ENCODE data around the gene ROBO1.
"Not testable (repeated sequence)": the region's sequence is repeated elsewhere in the genome, so short reads cannot be mapped to it uniquely, and the experiment has no call there.

ROBO1 gene

GRCh38 chr3:78900426-78900825 is 867.4 kb downstream of the ROBO1 start:
- H3K27me3 Mint-ChIP-seq (ENCODE audit: low read depth), result no peaks in the 10 kb centered on the region
- H3K4me1 Mint-ChIP-seq (ENCODE audit: low read depth), result no peaks in the 10 kb centered on the region
- H3K27ac Mint-ChIP-seq, result no peak overlapping the region
- no peaks in the 10 kb centered on the region for H3K36me3 Mint-ChIP-seq (ENCODE audit: low read depth)
- H3K4me3 Mint-ChIP-seq, result no peak overlapping the region
- H3K9me3 Mint-ChIP-seq, result no peaks in the 10 kb centered on the region

- H3K36me3 Mint-ChIP-seq (ENCODE audit: low read depth), result no peaks in the 10 kb centered on the region
- H3K9me3 Mint-ChIP-seq, result peaks cover 10% of the 10 kb centered on the region
- no peak overlapping the region for H3K27ac Mint-ChIP-seq
Observed at GRCh38 chr3:78895528-78895927, 872.3 kb downstream of the ROBO1 start.

DNA sequence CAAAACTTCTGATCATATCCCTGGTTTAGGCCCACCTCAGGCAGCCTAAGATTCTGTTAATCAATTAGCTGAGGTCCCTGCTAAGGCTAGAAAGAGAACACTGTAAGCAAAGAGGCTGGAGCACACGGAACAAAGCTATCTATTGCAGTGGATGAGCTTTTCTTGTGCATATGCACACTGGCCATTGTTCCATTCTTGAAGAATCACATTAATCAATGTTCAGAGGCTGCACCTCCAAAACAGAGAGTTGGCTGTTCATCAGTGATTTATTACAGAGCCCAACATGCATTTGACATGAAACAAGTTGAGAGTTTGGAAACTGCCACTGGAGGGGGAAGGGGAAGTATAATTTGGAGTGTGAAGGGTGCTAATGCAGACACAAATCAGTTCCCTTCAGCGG is 873.0 kb downstream of the ROBO1 start:
- Mint-ChIP-seq H3K4me1 (ENCODE audit: low read depth) (no peaks in the 10 kb centered on the region), H3K27ac (no peak overlapping the region), H3K9me3 (peaks cover 12% of the 10 kb centered on the region), H3K36me3 (ENCODE audit: low read depth) (no peaks in the 10 kb centered on the region), H3K27me3 (ENCODE audit: low read depth) (no peaks in the 10 kb centered on the region), H3K4me3 (no peak overlapping the region)

More at GRCh38 chr3:78895528-78895927, 872.3 kb downstream of the ROBO1 start:
- no peaks in the 10 kb centered on the region for H3K27me3 Mint-ChIP-seq (ENCODE audit: low read depth)
- no peaks in the 10 kb centered on the region for H3K4me1 Mint-ChIP-seq (ENCODE audit: low read depth)
- no peak overlapping the region for H3K4me3 Mint-ChIP-seq

DNA sequence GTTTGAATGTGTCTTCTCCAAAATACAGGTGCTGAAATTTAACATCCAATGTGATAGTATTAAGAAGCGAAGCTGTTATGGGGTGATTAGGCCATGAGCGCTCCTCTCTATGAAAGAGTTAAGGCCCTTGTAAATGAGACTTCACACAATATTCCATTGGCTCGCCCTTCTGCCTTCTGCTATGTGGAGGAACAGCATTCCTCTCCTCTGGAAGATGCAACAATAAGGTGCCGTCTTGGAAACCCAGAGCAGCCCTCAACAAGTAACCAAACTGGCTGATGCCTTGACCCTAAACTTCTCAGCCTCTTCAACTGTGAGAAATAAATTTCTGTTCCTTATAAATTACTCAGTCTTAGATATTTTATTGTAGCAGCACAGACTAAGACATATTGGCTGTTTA is 874.6 kb downstream of the ROBO1 start:
- H3K9me3 Mint-ChIP-seq, result peaks cover 13% of the 10 kb centered on the region
- H3K27ac Mint-ChIP-seq, result no peak overlapping the region
- no peaks in the 10 kb centered on the region for H3K4me1 Mint-ChIP-seq (ENCODE audit: low read depth)
- no peaks in the 10 kb centered on the region for H3K27me3 Mint-ChIP-seq (ENCODE audit: low read depth)
- H3K36me3 Mint-ChIP-seq (ENCODE audit: low read depth), result no peaks in the 10 kb centered on the region
- H3K4me3 Mint-ChIP-seq, result no peak overlapping the region

DNA sequence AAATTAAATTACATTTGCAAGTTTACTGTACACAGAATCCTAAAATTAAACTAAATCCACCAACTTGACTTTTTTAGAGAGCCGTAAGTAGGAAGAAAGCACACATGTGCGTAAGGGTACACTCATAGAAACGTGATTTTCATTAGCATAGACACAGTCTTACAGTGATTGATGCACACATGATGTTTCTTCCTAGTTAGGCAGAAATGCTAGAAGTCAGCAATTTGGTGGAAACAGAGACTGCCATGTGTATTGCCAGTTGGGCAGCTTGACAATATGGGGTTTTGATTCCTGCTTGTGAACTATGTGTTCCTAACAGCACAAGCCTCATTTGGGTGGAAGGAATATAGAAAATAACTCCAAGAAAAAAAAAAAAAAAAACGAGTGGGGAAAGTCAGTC is 878.5 kb downstream of the ROBO1 start:
- H3K27ac Mint-ChIP-seq, result no peak overlapping the region
- peaks cover 13% of the 10 kb centered on the region for H3K9me3 Mint-ChIP-seq
- no peaks in the 10 kb centered on the region for H3K27me3 Mint-ChIP-seq (ENCODE audit: low read depth)
- H3K4me3 Mint-ChIP-seq, result no peak overlapping the region
- H3K4me1 Mint-ChIP-seq (ENCODE audit: low read depth), result no peaks in the 10 kb centered on the region
- no peaks in the 10 kb centered on the region for H3K36me3 Mint-ChIP-seq (ENCODE audit: low read depth)

- no peaks in the 10 kb centered on the region for H3K4me1 Mint-ChIP-seq (ENCODE audit: low read depth)
- no peaks in the 10 kb centered on the region for H3K36me3 Mint-ChIP-seq (ENCODE audit: low read depth)
- H3K9me3 Mint-ChIP-seq, result peaks cover 13% of the 10 kb centered on the region
- H3K4me3 Mint-ChIP-seq, result no peak overlapping the region
- no peak overlapping the region for H3K27ac Mint-ChIP-seq
- no peaks in the 10 kb centered on the region for H3K27me3 Mint-ChIP-seq (ENCODE audit: low read depth)
Observed at GRCh38 chr3:78888635-78889034, 879.2 kb downstream of the ROBO1 start.

GRCh38 chr3:78887547-78888011 is 880.2 kb downstream of the ROBO1 start:
- Mint-ChIP-seq H3K4me1 (ENCODE audit: low read depth) (no peaks in the 10 kb centered on the region), H3K27me3 (ENCODE audit: low read depth) (no peaks in the 10 kb centered on the region), H3K9me3 (peaks cover 7% of the 10 kb centered on the region), H3K27ac (no peak overlapping the region), H3K36me3 (ENCODE audit: low read depth) (no peaks in the 10 kb centered on the region), H3K4me3 (no peak overlapping the region)

- H3K4me3 Mint-ChIP-seq, result no peak overlapping the region
- no peaks in the 10 kb centered on the region for H3K36me3 Mint-ChIP-seq (ENCODE audit: low read depth)
Observed at GRCh38 chr3:78887029-78887428, 880.8 kb downstream of the ROBO1 start.

GRCh38 chr3:78884567-78884966 is 883.2 kb downstream of the ROBO1 start:
- H3K27me3 Mint-ChIP-seq (ENCODE audit: low read depth); H3K4me1 Mint-ChIP-seq (ENCODE audit: low read depth); H3K4me3 Mint-ChIP-seq; H3K36me3 Mint-ChIP-seq (ENCODE audit: low read depth); H3K9me3 Mint-ChIP-seq; H3K27ac Mint-ChIP-seq: not testable (repeated sequence)

More at GRCh38 chr3:78887029-78887428, 880.8 kb downstream of the ROBO1 start:
- Mint-ChIP-seq H3K27ac (no peak overlapping the region), H3K27me3 (ENCODE audit: low read depth) (no peaks in the 10 kb centered on the region), H3K4me1 (ENCODE audit: low read depth) (no peaks in the 10 kb centered on the region), H3K9me3 (peaks cover 7% of the 10 kb centered on the region)

DNA sequence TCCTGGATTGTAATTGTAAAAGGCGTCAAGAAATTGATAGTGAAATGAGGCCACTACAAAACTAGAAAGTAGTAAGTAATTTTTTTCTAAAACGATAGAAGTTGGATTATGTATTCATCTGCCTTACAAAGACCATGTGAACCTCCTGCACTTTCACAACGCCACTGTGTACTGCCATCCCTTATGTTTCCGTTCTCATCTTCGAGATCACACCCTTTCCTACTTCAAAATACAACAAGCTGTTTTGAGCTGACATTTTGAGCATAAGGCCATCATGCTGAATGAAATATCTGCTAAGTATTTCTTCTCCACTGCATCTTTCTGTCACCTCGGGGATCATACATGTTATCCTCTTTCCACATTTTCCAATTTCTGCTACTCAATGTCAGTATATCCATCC is 885.5 kb downstream of the ROBO1 start:
- Mint-ChIP-seq H3K27ac (no peak overlapping the region), H3K27me3 (ENCODE audit: low read depth) (no peaks in the 10 kb centered on the region), H3K36me3 (ENCODE audit: low read depth) (no peaks in the 10 kb centered on the region), H3K4me1 (ENCODE audit: low read depth) (no peaks in the 10 kb centered on the region), H3K9me3 (no peaks in the 10 kb centered on the region), H3K4me3 (no peak overlapping the region)

DNA sequence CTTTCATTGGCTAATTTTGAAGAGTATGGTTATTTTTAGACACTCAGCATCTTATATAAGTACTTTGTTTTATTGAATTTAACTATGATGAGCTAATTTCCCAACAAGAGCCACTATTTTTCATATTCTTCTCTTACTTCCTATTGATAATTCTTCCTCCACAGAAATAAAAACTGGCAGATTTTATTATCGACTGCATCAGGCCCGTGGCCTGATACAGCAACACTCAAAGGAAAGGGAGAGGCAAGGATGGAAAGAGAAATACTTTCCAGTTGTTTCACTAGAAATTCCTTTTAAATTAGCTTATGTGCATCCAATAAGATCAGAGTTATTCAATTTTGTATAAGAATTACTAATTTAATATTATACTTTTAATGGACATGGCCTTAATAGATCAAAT is 886.3 kb downstream of the ROBO1 start:
- Mint-ChIP-seq H3K27me3 (ENCODE audit: low read depth) (no peaks in the 10 kb centered on the region), H3K27ac (no peak overlapping the region), H3K36me3 (ENCODE audit: low read depth) (no peaks in the 10 kb centered on the region), H3K4me3 (no peak overlapping the region), H3K9me3 (no peaks in the 10 kb centered on the region), H3K4me1 (ENCODE audit: low read depth) (no peaks in the 10 kb centered on the region)

DNA sequence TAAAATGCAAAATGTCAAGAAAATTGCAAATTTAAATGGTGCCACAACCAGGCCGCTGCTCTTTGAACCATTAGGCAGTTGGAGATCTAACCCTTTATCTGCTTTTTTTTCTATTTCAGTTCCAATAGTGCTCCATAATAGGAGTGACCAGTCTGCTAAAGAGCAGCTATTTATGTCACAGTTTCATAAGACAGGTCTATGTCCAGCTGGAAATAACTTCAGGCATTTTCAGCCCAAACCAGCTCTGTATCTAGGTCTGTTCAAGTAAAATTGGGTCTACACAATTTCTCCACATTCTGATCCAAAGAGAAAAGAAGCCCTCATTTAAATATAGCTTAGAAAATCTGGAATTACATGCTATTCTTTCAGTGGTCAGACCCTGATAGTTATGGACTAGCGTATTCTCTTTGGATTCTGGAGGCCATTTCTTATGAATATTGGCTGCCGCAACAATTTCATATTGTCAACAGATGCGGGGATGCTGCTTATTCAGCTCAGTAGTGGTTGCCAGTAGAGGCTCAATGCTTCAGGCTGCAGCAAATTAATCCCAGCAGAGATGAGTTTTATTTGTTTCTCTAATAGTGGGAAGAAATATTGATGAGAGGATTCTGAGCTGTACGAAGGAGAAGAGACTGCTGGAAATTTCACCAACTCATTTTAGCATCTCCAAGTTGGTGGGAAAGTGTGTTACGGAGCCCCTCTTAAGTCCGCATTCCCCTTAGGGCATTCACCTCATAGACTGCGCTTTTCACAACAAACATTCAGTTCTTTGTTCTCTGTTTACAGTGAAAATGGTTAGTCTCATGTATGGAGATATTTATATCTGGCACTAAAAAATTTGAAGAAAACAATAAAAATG is 887.0 kb downstream of the ROBO1 start:
- Mint-ChIP-seq H3K27me3 (ENCODE audit: low read depth) (no peaks in the 10 kb centered on the region), H3K4me1 (ENCODE audit: low read depth) (no peaks in the 10 kb centered on the region), H3K36me3 (ENCODE audit: low read depth) (no peaks in the 10 kb centered on the region), H3K9me3 (no peaks in the 10 kb centered on the region), H3K4me3 (no peak overlapping the region), H3K27ac (no peak overlapping the region)

- Mint-ChIP-seq H3K27me3 (ENCODE audit: low read depth) (no peaks in the 10 kb centered on the region), H3K27ac (no peak overlapping the region), H3K36me3 (ENCODE audit: low read depth) (no peaks in the 10 kb centered on the region), H3K4me3 (no peak overlapping the region), H3K4me1 (ENCODE audit: low read depth) (no peaks in the 10 kb centered on the region), H3K9me3 (no peaks in the 10 kb centered on the region)
Observed at GRCh38 chr3:78879295-78879860, 888.4 kb downstream of the ROBO1 start.

GRCh38 chr3:78878789-78879188 is 889.0 kb downstream of the ROBO1 start:
- Mint-ChIP-seq H3K36me3 (ENCODE audit: low read depth) (no peaks in the 10 kb centered on the region), H3K9me3 (no peaks in the 10 kb centered on the region), H3K27ac (no peak overlapping the region), H3K4me3 (no peak overlapping the region), H3K4me1 (ENCODE audit: low read depth) (no peaks in the 10 kb centered on the region), H3K27me3 (ENCODE audit: low read depth) (no peaks in the 10 kb centered on the region)

DNA sequence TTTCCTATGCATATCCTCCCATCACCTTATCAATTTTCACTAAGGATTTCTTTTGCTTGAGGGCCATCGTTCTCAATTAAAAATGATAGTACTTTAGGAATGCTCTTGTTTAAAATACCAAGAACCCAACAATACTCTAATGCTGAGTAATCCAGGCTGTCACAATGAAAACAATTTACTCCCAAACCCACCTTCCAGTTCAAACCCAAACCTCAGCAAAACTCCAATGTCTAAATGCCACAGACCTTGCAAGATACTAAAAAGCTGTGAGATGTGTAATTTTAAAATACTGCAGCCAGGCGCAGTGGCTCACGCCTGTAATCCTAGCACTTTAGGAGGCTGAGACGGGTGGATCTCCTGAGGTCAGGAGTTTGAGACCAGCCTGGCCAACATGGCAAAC is 889.8 kb downstream of the ROBO1 start:
- H3K36me3 Mint-ChIP-seq (ENCODE audit: low read depth), result no peaks in the 10 kb centered on the region
- H3K27me3 Mint-ChIP-seq (ENCODE audit: low read depth), result no peaks in the 10 kb centered on the region
- H3K9me3 Mint-ChIP-seq, result no peaks in the 10 kb centered on the region
- H3K4me1 Mint-ChIP-seq (ENCODE audit: low read depth), result no peaks in the 10 kb centered on the region
- no peak overlapping the region for H3K4me3 Mint-ChIP-seq
- H3K27ac Mint-ChIP-seq, result no peak overlapping the region
